G401 (cell line): ENCODE measurements around the gene PPM1G. TPM values are rescaled to one million over a fixed set of nuclear protein-coding genes. Genes with fewer than 3 reads are reported as not detected.
A peak's percentile ranks its signal among the peaks of the same experiment; 100 is the strongest.

Experiments
- DNase-seq: peaks from one replicate; pipeline ENCODE4 v3.0.0-alpha.2; 2015; ENCODE audit warnings: low spot score
- in situ Hi-C: cut with HindIII; loops from 2 replicates; pipeline ENCODE4 v1.10.0; 2016; ENCODE audit warnings: low sequenced_read_pairs, mixed read lengths
- total RNA-seq: library from RNA; depleted of rRNA; stranded (reverse); fragments of >200 nt; shearing (Covaris generic); gene quantifications from 2 replicates; pipeline ENCODE4 v1.2.3, GENCODE V29; 2014

Gene PPM1G
- total RNA-seq, 1 experiment from 2014 or later = 244 TPM

- no peak for DNase-seq
These were observed 31.1 kb downstream of the PPM1G start for GRCh38 chr2:27378096-27378808.

GRCh38 chr2:27377618-27378095 lies 31.7 kb downstream of the PPM1G start:
- in situ Hi-C loops = no loop called here

More at GRCh38 chr2:27378096-27378808, 31.1 kb downstream of the PPM1G start:
- in situ Hi-C loops = no loop called here

GRCh38 chr2:27376866-27377617 lies 32.3 kb downstream of the PPM1G start:
- no peak for DNase-seq
- in situ Hi-C loops = no loop called here

More at GRCh38 chr2:27377618-27378095, 31.7 kb downstream of the PPM1G start:
- no peak for DNase-seq

GRCh38 chr2:27376151-27376865 lies 33.1 kb downstream of the PPM1G start:
- in situ Hi-C loops = no loop called here
- DNase-seq = no peak

GRCh38 chr2:27375513-27376099 lies 33.8 kb downstream of the PPM1G start:
- in situ Hi-C loops = no loop called here
- DNase-seq = no peak

GRCh38 chr2:27373567-27373966 lies 35.8 kb downstream of the PPM1G start:
- no peak for DNase-seq
- in situ Hi-C loops = no loop called here

- in situ Hi-C loops = no loop called here
- no peak for DNase-seq
These were observed 36.5 kb downstream of the PPM1G start for GRCh38 chr2:27372937-27373336.

GRCh38 chr2:27370816-27371620 lies 38.4 kb downstream of the PPM1G start:
- in situ Hi-C loops = no loop called here
- no peak for DNase-seq

- peak; percentile 99 for DNase-seq
- in situ Hi-C loops = no loop called here
These were observed 39.2 kb downstream of the PPM1G start, which contains the start of the genes EIF2B4 and SNX17 for GRCh38 chr2:27370026-27370815. Gene EIF2B4, minus strand, starts transcription at chr2:27370338. Its CDS starts 24 bp downstream, at chr2:27370314. Gene SNX17, plus strand, starts transcription at chr2:27370616. Its CDS starts 128 bp downstream, at chr2:27370744.

GRCh38 chr2:27369471-27370025 lies 39.8 kb downstream of the PPM1G start:
- in situ Hi-C loops = no loop called here

GRCh38 chr2:27363933-27364332 lies 45.5 kb downstream of the PPM1G start:
- in situ Hi-C loops = no loop called here

More at GRCh38 chr2:27369471-27370025, 39.8 kb downstream of the PPM1G start:
- peak; percentile 40 for DNase-seq

GRCh38 chr2:27362678-27363420 lies 46.5 kb downstream of the PPM1G start:
- in situ Hi-C loops = no loop called here
- no peak for DNase-seq

More at GRCh38 chr2:27363933-27364332, 45.5 kb downstream of the PPM1G start:
- DNase-seq = no peak

- peak; percentile 99 for DNase-seq
- in situ Hi-C loops = no loop called here
These were observed 52.8 kb downstream of the PPM1G start, which contains the start of gene GTF3C2 for GRCh38 chr2:27356382-27357181. Gene GTF3C2, minus strand, starts transcription at chr2:27356764. Its CDS starts 13,210 bp downstream, at chr2:27343554.

GRCh38 chr2:27356056-27356381 lies 53.4 kb downstream of the PPM1G start:
- in situ Hi-C loops = no loop called here
- DNase-seq = no peak

GRCh38 chr2:27354597-27354927 lies 54.8 kb downstream of the PPM1G start:
- in situ Hi-C loops = no loop called here
- DNase-seq = no peak
